ENCODE measurements around the gene WDR31.
A peak's percentile ranks its signal among the peaks of the same experiment; 100 is the strongest.

The WDR31 gene

DNA sequence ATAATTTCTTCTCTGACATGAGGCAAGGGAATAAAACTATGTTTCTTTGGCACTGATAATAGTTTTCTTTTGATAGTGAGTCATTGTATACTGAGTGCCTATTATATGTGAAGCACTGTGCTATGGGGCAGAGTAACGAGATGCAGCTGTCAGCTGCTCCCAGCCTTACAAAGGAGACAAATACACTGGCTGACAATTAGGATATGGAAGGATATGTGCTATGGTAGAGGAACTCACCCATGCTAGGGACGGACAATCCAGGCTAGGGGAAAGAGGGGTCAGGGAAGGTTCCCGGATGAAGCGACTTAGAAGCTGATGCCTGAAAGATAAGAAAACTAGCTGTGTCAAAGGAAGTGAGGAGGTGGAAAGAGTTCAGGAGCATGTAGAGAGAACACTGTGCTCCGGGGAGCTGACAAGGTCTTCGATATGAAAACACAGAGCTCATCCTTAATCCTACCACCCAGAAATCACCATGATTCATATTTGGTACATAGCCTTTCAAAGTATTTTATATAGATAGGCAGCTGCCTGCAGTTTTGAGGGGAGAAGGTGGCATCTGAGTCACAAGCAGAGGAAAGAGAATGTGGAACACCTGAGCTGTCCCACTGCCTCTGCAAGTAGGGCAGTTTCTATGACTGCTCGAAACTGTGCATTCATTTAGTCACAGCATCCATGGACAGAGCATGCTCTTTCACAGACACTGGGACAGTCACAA lies 21.4 kb upstream of the WDR31 start:
- H3K4me3 ChIP-seq (replicated peaks; ENCODE audit: low read depth, low read length) = no peak overlapping the region
- TF ChIP-seq, protein P1, sequence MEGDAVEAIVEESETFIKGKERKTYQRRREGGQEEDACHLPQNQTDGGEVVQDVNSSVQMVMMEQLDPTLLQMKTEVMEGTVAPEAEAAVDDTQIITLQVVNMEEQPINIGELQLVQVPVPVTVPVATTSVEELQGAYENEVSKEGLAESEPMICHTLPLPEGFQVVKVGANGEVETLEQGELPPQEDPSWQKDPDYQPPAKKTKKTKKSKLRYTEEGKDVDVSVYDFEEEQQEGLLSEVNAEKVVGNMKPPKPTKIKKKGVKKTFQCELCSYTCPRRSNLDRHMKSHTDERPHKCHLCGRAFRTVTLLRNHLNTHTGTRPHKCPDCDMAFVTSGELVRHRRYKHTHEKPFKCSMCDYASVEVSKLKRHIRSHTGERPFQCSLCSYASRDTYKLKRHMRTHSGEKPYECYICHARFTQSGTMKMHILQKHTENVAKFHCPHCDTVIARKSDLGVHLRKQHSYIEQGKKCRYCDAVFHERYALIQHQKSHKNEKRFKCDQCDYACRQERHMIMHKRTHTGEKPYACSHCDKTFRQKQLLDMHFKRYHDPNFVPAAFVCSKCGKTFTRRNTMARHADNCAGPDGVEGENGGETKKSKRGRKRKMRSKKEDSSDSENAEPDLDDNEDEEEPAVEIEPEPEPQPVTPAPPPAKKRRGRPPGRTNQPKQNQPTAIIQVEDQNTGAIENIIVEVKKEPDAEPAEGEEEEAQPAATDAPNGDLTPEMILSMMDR (IDR thresholded peaks at IDR 0.05; ENCODE audit: insufficient read depth, low read length, poor library complexity, severe bottlenecking) = no peak
- no peaks in the 10 kb centered on the region; the same call in 1 of the 2 replicates for H3K27me3 ChIP-seq (replicated peaks; ENCODE audit: control insufficient read depth, insufficient read depth, low read length)
- no peaks in the 10 kb centered on the region for H3K36me3 ChIP-seq (ENCODE audit: control insufficient read depth, insufficient read depth, low read length)
- no peak for DNase-seq (ENCODE audit: extremely low read depth, insufficient read length)

DNA sequence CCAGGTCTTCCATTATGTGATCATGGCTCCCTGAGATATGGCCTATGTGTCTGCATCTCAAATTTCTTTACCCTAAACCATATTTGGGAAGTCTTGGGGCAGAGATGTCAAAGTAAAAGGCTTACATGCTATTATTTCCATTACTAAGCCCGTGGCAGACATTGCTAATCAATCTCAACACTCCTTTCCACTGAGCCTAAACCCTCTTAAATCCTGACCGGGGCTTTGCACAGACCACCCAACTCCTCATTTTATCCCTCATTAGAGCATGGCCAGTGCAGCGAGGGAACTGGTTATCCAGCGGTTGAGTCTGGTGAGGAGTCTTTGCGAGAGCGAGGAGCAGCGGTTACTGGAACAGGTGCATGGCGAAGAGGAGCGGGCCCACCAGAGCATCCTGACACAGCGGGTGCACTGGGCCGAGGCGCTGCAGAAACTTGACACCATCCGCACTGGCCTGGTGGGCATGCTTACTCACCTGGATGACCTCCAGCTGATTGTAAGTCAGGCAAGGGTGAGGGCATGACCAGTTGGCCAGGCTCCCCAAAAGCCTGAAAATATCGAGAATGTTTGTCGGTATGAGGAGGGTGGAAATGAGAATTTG lies 20.3 kb upstream of the WDR31 start:
- H3K4me3 ChIP-seq (replicated peaks; ENCODE audit: low read depth, low read length) = no peak overlapping the region
- no peaks in the 10 kb centered on the region for H3K36me3 ChIP-seq (ENCODE audit: control insufficient read depth, insufficient read depth, low read length)
- no peaks in the 10 kb centered on the region; the same call in 1 of the 2 replicates for H3K27me3 ChIP-seq (replicated peaks; ENCODE audit: control insufficient read depth, insufficient read depth, low read length)
- TF ChIP-seq, protein P1 (IDR thresholded peaks at IDR 0.05; ENCODE audit: insufficient read depth, low read length, poor library complexity, severe bottlenecking) = no peak
- no peak for DNase-seq (ENCODE audit: extremely low read depth, insufficient read length)

DNA sequence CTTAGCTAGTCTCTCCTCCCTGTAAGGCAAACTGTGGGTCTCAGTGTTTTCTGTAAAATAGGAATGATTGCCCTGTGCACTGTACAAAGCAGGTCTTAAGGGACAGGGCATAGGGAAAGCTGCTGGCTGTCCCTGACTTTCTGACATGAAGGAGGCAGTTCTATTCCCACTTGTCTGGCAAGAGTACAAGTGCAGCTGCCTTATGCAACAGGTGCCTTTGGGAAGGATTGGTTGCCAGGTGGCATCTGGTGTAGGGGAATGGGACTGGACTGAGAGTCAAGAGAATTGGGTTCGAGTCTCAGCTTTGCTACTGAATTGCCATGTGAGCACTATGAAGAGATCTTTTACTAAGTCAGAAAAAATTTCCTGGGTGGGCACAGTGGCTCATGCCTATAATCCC lies 19.3 kb upstream of the WDR31 start:
- Histone ChIP-seq H3K4me3 (replicated peaks; ENCODE audit: low read depth, low read length) (no peak overlapping the region), H3K27me3 (replicated peaks; ENCODE audit: control insufficient read depth, insufficient read depth, low read length) (no peaks in the 10 kb centered on the region; the same call in 1 of the 2 replicates), H3K36me3 (ENCODE audit: control insufficient read depth, insufficient read depth, low read length) (no peaks in the 10 kb centered on the region)
- DNase-seq (ENCODE audit: extremely low read depth, insufficient read length) = no peak
- TF ChIP-seq, protein P1 (IDR thresholded peaks at IDR 0.05; ENCODE audit: insufficient read depth, low read length, poor library complexity, severe bottlenecking) = no peak

DNA sequence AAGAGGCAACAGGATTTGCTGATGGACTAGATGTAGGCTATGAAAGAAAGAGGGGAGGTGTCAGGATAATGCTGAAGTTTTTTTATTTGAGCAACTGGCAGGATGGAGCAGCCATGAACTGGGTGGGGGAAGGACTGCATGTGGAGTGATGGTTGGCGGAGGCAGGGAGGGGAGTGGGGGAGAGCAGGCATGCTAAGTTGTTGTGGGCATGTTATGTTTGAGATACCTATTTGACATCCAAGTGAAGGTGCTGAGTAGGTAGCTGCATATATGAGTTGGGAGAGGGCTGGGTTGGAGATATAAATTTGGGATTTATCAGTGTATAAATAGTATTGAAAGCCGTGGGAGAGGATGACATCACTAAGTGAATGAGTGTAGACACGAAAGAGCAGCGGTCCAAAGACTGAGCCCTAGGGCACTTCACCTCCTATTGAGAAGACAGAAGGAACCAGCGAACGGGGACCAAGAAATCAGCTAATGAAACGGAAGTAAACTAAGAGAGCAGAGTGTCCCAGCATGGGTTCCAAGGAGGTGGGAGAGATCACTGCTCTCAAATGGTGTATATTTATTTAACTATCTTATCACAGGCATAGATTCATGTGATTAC lies 16.7 kb upstream of the WDR31 start:
- H3K36me3 ChIP-seq (ENCODE audit: control insufficient read depth, insufficient read depth, low read length) = no peaks in the 10 kb centered on the region
- no peak for DNase-seq (ENCODE audit: extremely low read depth, insufficient read length)
- TF ChIP-seq, protein P1 (IDR thresholded peaks at IDR 0.05; ENCODE audit: insufficient read depth, low read length, poor library complexity, severe bottlenecking) = no peak
- no peak overlapping the region for H3K4me3 ChIP-seq (replicated peaks; ENCODE audit: low read depth, low read length)
- H3K27me3 ChIP-seq (replicated peaks; ENCODE audit: control insufficient read depth, insufficient read depth, low read length) = no peaks in the 10 kb centered on the region; the same call in 1 of the 2 replicates

DNA sequence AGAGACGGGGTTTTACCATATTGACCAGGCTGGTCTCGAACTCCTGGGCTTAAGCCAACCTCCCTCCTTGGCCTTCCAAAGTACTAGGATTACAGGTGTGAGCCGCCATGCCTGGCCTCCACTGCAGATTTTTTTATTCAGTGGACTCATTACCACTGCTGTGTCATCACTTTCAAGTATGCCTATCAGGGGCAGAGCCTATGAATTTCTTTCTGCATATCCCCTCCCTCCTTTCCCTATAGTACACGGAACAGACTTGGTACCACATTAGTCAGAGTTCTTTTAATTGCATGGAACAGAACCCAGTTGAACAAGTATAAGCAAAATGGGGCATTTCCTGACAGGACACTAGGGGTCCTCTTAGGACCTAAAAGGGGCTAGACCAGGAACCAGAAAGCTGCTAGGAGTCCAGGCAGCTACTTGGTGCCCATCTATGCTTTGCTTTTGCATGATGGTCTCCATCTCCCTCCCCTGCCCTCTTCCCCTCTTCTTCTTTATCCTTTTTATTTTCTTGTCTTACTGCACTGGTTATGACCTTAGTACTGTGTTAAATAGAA lies 15.0 kb upstream of the WDR31 start:
- TF ChIP-seq, protein P1 (IDR thresholded peaks at IDR 0.05; ENCODE audit: insufficient read depth, low read length, poor library complexity, severe bottlenecking) = peak; percentile 39
- Histone ChIP-seq H3K4me3 (replicated peaks; ENCODE audit: low read depth, low read length) (no peak overlapping the region), H3K27me3 (replicated peaks; ENCODE audit: control insufficient read depth, insufficient read depth, low read length) (no peaks in the 10 kb centered on the region), H3K36me3 (ENCODE audit: control insufficient read depth, insufficient read depth, low read length) (no peaks in the 10 kb centered on the region)
- DNase-seq (ENCODE audit: extremely low read depth, insufficient read length) = no peak

Measured in GM06990 (cell line).